Astrocyte (in vitro differentiated cells and primary cell): ENCODE results near the gene ACAA1.

Source experiments
- EZH2 ChIP-seq: IDR thresholded peaks from 2 replicates; pipeline ENCODE4 v1.6.1; 2012; ENCODE audit warnings: mild to moderate bottlenecking, low read length, inconsistent platforms; ENCODE audit not compliant: insufficient read depth
- TF ChIP-seq, protein P1 (sequence below): IDR thresholded peaks from 2 replicates; pipeline ENCODE4 v1.5.1; 2011; ENCODE audit warnings: low read depth, mild to moderate bottlenecking, inconsistent platforms, low read length, moderate library complexity; ENCODE audit not compliant: insufficient read depth

DNA sequence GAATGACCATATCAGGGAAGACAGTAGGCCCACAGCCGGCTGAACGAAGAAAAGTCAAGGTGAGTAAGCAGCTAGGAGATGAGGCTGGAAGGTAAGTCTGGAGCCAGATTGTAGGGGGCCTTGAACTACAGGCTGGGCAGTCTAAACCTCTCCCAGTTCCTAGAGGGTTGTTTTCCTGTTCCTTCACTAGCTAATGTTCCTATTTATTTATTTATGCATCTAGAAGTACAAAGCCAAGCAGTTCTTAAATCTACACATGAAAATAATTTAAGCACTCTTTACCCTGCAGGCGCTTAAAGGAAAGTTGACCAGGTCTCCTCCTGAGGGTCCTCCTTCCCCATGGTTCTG lies 3.7 kb downstream of the ACAA1 start:
- TF ChIP-seq, protein P1, sequence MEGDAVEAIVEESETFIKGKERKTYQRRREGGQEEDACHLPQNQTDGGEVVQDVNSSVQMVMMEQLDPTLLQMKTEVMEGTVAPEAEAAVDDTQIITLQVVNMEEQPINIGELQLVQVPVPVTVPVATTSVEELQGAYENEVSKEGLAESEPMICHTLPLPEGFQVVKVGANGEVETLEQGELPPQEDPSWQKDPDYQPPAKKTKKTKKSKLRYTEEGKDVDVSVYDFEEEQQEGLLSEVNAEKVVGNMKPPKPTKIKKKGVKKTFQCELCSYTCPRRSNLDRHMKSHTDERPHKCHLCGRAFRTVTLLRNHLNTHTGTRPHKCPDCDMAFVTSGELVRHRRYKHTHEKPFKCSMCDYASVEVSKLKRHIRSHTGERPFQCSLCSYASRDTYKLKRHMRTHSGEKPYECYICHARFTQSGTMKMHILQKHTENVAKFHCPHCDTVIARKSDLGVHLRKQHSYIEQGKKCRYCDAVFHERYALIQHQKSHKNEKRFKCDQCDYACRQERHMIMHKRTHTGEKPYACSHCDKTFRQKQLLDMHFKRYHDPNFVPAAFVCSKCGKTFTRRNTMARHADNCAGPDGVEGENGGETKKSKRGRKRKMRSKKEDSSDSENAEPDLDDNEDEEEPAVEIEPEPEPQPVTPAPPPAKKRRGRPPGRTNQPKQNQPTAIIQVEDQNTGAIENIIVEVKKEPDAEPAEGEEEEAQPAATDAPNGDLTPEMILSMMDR = no peak
- TF ChIP-seq EZH2 = no peak
